HepG2 (cell line): ENCODE results near the gene ZFPM1. TPM values are rescaled to one million over a fixed set of nuclear protein-coding genes. Genes with fewer than 3 reads are reported as not detected.

Source experiments
- ASH2L ChIP-seq: fragments of 300-600, 200-600 bp; sonication (generic); IDR thresholded peaks from 2 replicates; pipeline ENCODE4 v1.7.0; 2017; ENCODE audit warnings: low read depth, mild to moderate bottlenecking, moderate library complexity, mixed read lengths, low read length; ENCODE audit not compliant: insufficient read length
- GABPB1 ChIP-seq: IDR thresholded peaks from 2 replicates; pipeline ENCODE4 v1.6.1; 2016; ENCODE audit warnings: mild to moderate bottlenecking, missing genetic modification reagents, moderate library complexity, missing compliant biosample characterization
- HOXA3 ChIP-seq: sonication (generic); formaldehyde crosslinking; IDR thresholded peaks from 2 replicates; pipeline ENCODE4 v1.5.0; 2020; ENCODE audit warnings: missing genetic modification reagents
- NFE2L2 ChIP-seq: fragments of 150-350 bp; IDR thresholded peaks from 2 replicates; pipeline ENCODE4 v1.6.1; 2014; ENCODE audit warnings: low read length
- PCBP2 ChIP-seq: fragments of 200-400 bp; formaldehyde crosslinking; optimal IDR thresholded peaks from 2 replicates; pipeline ENCODE3; 2018; ENCODE audit warnings: low read length, low read depth; ENCODE audit not compliant: poor library complexity, severe bottlenecking
- SETDB1 ChIP-seq: sonication (generic); formaldehyde crosslinking; IDR thresholded peaks from 2 replicates; pipeline ENCODE4 v1.5.1; 2020; ENCODE audit warnings: missing genetic modification reagents, mild to moderate bottlenecking, borderline replicate concordance
- YEATS4 ChIP-seq: sonication (generic); formaldehyde crosslinking; IDR thresholded peaks from 2 replicates; pipeline ENCODE4 v1.4.0; 2020; ENCODE audit warnings: missing genetic modification reagents, borderline replicate concordance
- ZEB1 ChIP-seq: IDR thresholded peaks from 2 replicates; pipeline ENCODE4 v1.6.1; 2012; ENCODE audit warnings: mild to moderate bottlenecking, low read depth, inconsistent platforms; ENCODE audit not compliant: insufficient replicate concordance
- ZKSCAN1 ChIP-seq: fragments of 150-350 bp; IDR thresholded peaks from 2 replicates; pipeline ENCODE4 v1.6.1; 2014; ENCODE audit warnings: low read length
- ZNF441 ChIP-seq: sonication (generic); formaldehyde crosslinking; IDR thresholded peaks from 2 replicates; pipeline ENCODE4 v1.7.0; 2021; ENCODE audit warnings: missing genetic modification reagents, borderline replicate concordance
- ZNF460 ChIP-seq: sonication (generic); formaldehyde crosslinking; IDR thresholded peaks from 2 replicates; pipeline ENCODE4 v1.5.1; 2020; ENCODE audit warnings: missing genetic modification reagents, mild to moderate bottlenecking, borderline replicate concordance
- ZNF563 ChIP-seq: sonication (generic); formaldehyde crosslinking; IDR thresholded peaks from 2 replicates; pipeline ENCODE4 v1.8.0; 2022; ENCODE audit warnings: mild to moderate bottlenecking, moderate library complexity, missing genetic modification reagents
- ZSCAN30 ChIP-seq: sonication (generic); formaldehyde crosslinking; IDR thresholded peaks from 2 replicates; pipeline ENCODE4 v1.5.0; 2020; ENCODE audit warnings: mild to moderate bottlenecking, missing genetic modification reagents
- polyA plus RNA-seq, 8 experiments: library from polyadenylated mRNA; depleted of rRNA in 3 of 8; stranded (reverse) in 7 of 8; unstranded in 1 of 8; fragments of >200 nt; fragmentation: Illumina TruSeq in 4 of 8; extraction: Trizol in 4 of 8; gene quantifications; 2 replicates each; pipeline versions ENCODE4 v1.2.1 to v1.2.3, GENCODE V29; 2011 to 2016; ENCODE audit warnings: low read depth in 4 of 8, missing spikeins in 1 of 8, mixed read lengths in 1 of 8; ENCODE audit not compliant: insufficient read depth in 1 of 8
- total RNA-seq, 5 experiments: library from RNA; depleted of rRNA; stranded (reverse); fragments of >200 nt; fragmentation: Illumina TruSeq; extraction: Trizol; gene quantifications; 2 replicates each; pipeline ENCODE4 v1.2.3, GENCODE V29; 2016; ENCODE audit warnings: low read depth in 1 of 5
- TF ChIP-seq, protein P1 (sequence below): sonication (generic); formaldehyde crosslinking; IDR thresholded peaks from 2 replicates; pipeline ENCODE4 v1.5.0; 2020; ENCODE audit warnings: mild to moderate bottlenecking, missing genetic modification reagents, borderline replicate concordance
- TF ChIP-seq, protein P2 (sequence below): IDR thresholded peaks from 2 replicates; pipeline ENCODE4 v1.6.1; 2016; ENCODE audit warnings: low read depth, borderline replicate concordance
- TF ChIP-seq, protein P3 (sequence below): sonication (generic); formaldehyde crosslinking; IDR thresholded peaks from 2 replicates; pipeline ENCODE4 v1.8.0; 2022; ENCODE audit warnings: missing genetic modification reagents, mild to moderate bottlenecking, borderline replicate concordance
- TF ChIP-seq, protein P4 (sequence below): sonication (generic); formaldehyde crosslinking; IDR thresholded peaks from 2 replicates; pipeline ENCODE4 v1.8.0; 2022; ENCODE audit warnings: missing genetic modification reagents, mild to moderate bottlenecking, inconsistent platforms, borderline replicate concordance
- TF ChIP-seq, protein P5 (sequence below): sonication (generic); formaldehyde crosslinking; IDR thresholded peaks from 2 replicates; pipeline ENCODE4 v1.8.0; 2022; ENCODE audit warnings: mild to moderate bottlenecking, missing genetic modification reagents, moderate library complexity
- TF ChIP-seq, protein P6 (sequence below): sonication (generic); formaldehyde crosslinking; IDR thresholded peaks from 2 replicates; pipeline ENCODE4 v1.4.0; 2020; ENCODE audit warnings: mild to moderate bottlenecking, low read depth, missing genetic modification reagents
- TF ChIP-seq, protein P7 (sequence below): sonication (generic); formaldehyde crosslinking; IDR thresholded peaks from 2 replicates; pipeline ENCODE4 v1.4.0; 2020; ENCODE audit warnings: missing genetic modification reagents

Gene ZFPM1
- total and polyA plus RNA-seq, 2 of the 13 experiments (the other 11 are each of a cell fraction or from before 2014, with no cell fraction given), result 1.3 to 3.8 TPM

DNA sequence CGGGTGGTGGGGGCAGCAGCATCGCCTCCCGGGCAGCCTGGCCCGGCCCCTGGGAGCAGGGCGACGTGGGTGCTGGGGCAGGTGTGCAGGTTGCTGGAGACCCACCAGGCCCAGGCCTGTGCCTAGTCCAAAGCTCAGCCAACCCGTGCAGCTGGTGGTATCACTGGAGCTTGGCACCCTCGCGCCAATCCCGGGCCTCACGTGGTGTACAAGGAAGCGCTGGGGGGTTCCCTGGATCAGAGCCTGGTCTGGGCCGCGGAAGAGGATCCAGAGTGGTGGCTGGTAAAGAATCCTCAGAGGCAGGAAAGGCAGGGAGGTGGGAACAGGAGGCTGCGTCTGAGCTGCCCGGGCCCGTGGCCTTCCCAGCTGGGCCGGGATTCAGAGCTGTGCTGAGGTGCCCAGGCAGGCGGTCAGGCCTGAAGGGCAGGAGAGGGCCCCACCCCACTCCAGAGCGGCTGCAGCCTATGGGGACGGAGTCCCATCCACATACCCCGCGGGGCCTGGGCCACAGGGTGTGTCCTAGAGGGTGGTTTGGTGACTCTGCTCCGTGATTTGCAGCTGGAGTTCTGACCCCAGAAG lies 36.2 kb downstream of the ZFPM1 start (continued):
- TF ChIP-seq, protein P1, sequence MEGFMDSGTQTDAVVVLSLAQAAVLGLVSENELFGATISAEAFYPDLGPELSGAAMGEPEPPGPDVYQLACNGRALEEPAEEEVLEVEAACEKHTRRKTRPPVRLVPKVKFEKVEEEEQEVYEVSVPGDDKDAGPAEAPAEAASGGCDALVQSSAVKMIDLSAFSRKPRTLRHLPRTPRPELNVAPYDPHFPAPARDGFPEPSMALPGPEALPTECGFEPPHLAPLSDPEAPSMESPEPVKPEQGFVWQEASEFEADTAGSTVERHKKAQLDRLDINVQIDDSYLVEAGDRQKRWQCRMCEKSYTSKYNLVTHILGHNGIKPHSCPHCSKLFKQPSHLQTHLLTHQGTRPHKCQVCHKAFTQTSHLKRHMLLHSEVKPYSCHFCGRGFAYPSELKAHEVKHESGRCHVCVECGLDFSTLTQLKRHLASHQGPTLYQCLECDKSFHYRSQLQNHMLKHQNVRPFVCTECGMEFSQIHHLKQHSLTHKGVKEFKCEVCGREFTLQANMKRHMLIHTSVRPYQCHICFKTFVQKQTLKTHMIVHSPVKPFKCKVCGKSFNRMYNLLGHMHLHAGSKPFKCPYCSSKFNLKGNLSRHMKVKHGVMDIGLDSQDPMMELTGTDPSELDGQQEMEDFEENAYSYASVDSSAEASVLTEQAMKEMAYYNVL (CRISPR knock-in tag), result 0 out of 2 replicates have a peak, but pooled peaks have one; percentile 3
- TF ChIP-seq, protein P2, sequence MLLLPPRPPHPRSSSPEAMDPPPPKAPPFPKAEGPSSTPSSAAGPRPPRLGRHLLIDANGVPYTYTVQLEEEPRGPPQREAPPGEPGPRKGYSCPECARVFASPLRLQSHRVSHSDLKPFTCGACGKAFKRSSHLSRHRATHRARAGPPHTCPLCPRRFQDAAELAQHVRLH, result no peak
- TF ChIP-seq, protein P3, sequence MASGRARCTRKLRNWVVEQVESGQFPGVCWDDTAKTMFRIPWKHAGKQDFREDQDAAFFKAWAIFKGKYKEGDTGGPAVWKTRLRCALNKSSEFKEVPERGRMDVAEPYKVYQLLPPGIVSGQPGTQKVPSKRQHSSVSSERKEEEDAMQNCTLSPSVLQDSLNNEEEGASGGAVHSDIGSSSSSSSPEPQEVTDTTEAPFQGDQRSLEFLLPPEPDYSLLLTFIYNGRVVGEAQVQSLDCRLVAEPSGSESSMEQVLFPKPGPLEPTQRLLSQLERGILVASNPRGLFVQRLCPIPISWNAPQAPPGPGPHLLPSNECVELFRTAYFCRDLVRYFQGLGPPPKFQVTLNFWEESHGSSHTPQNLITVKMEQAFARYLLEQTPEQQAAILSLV (CRISPR knock-in tag), result 0 out of 2 replicates have a peak, but pooled peaks have one; percentile 4
- TF ChIP-seq, protein P4, sequence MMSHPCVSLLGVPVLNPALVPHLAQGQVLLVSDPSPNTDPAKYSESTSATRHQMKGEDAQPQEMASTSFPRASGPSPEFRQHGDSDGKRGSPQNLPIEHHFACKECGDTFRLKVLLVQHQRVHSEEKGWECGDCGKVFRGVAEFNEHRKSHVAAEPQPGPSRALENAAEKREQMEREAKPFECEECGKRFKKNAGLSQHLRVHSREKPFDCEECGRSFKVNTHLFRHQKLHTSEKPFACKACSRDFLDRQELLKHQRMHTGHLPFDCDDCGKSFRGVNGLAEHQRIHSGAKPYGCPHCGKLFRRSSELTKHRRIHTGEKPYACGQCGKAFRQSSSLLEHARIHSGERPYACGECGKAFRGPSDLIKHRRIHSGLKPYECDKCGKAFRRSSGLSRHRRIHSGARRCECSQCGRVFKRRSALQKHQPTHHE (CRISPR knock-in tag), result no peak
- no peak for TF ChIP-seq ZEB1
- TF ChIP-seq, protein P5, sequence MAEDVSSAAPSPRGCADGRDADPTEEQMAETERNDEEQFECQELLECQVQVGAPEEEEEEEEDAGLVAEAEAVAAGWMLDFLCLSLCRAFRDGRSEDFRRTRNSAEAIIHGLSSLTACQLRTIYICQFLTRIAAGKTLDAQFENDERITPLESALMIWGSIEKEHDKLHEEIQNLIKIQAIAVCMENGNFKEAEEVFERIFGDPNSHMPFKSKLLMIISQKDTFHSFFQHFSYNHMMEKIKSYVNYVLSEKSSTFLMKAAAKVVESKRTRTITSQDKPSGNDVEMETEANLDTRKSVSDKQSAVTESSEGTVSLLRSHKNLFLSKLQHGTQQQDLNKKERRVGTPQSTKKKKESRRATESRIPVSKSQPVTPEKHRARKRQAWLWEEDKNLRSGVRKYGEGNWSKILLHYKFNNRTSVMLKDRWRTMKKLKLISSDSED, result no peak
- TF ChIP-seq GABPB1 (CRISPR knock-in tag), result no peak
- TF ChIP-seq ZNF460, result no peak
- TF ChIP-seq, protein P6, sequence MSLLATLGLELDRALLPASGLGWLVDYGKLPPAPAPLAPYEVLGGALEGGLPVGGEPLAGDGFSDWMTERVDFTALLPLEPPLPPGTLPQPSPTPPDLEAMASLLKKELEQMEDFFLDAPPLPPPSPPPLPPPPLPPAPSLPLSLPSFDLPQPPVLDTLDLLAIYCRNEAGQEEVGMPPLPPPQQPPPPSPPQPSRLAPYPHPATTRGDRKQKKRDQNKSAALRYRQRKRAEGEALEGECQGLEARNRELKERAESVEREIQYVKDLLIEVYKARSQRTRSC (CRISPR knock-in tag), result no peak
- TF ChIP-seq ZNF441 (CRISPR knock-in tag), result no peak
- TF ChIP-seq, protein P7, sequence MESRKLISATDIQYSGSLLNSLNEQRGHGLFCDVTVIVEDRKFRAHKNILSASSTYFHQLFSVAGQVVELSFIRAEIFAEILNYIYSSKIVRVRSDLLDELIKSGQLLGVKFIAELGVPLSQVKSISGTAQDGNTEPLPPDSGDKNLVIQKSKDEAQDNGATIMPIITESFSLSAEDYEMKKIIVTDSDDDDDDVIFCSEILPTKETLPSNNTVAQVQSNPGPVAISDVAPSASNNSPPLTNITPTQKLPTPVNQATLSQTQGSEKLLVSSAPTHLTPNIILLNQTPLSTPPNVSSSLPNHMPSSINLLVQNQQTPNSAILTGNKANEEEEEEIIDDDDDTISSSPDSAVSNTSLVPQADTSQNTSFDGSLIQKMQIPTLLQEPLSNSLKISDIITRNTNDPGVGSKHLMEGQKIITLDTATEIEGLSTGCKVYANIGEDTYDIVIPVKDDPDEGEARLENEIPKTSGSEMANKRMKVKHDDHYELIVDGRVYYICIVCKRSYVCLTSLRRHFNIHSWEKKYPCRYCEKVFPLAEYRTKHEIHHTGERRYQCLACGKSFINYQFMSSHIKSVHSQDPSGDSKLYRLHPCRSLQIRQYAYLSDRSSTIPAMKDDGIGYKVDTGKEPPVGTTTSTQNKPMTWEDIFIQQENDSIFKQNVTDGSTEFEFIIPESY (CRISPR knock-in tag), result peak; percentile 65; the same call in 1 of the 2 replicates
- TF ChIP-seq PCBP2, result no peak
- TF ChIP-seq ZKSCAN1, result no peak
- TF ChIP-seq ASH2L, result no peak
- TF ChIP-seq SETDB1, result no peak
- TF ChIP-seq ZSCAN30 (CRISPR knock-in tag), result no peak
- no peak; the same call in 1 of the 2 replicates for TF ChIP-seq HOXA3 (CRISPR knock-in tag)
- TF ChIP-seq ZNF563 (CRISPR knock-in tag), result 0 out of 2 replicates have a peak, but pooled peaks have one; percentile 48
- TF ChIP-seq NFE2L2, result no peak
- TF ChIP-seq YEATS4 (CRISPR knock-in tag), result no peak
